ENCODE measurements around the gene SCN5A.

SCN5A gene

DNA sequence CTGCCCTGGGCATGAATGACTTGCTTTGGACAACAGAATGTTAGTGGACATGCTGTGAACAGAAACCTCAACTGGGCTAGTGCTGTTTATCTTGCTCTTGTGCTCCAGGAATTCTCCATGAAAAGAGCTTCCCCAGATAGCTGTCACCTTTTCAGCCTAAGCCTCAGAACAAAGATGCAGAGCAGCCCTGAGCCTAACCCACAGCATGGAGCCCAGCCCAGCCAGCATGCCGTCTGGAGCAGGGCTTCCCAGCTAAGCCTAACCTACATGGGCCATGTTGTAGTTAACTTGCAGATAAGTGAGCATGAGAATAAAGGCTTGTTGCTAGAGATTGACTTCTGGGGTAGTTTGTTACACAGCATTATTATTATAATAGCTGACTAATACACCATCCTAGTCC lies 48.9 kb downstream of the SCN5A start:
- POLR2A ChIA-PET = no interaction called here
- no peak for DNase-seq (ENCODE audit: extremely low spot score)
- CTCF ChIA-PET = no interaction called here
- TF ChIP-seq SUZ12 (IDR thresholded peaks at IDR 0.05) (no peak), ZNF384 (IDR thresholded peaks at IDR 0.05) (no peak), ELF4 (IDR thresholded peaks at IDR 0.05) (no peak), L3MBTL2 (conservative IDR thresholded peaks at IDR 0.05) (no peak), FOXA1 (IDR thresholded peaks at IDR 0.05) (no peak), CTBP1 (IDR thresholded peaks at IDR 0.05; ENCODE audit: borderline replicate concordance) (no peak), HDGF (IDR thresholded peaks at IDR 0.05; ENCODE audit: borderline replicate concordance) (no peak), FOXM1 (IDR thresholded peaks at IDR 0.05; ENCODE audit: borderline replicate concordance) (no peak), ARNT (IDR thresholded peaks at IDR 0.05) (no peak), TARDBP (IDR thresholded peaks at IDR 0.05) (no peak), FOXK2 (IDR thresholded peaks at IDR 0.05) (no peak), BHLHE40 (IDR thresholded peaks at IDR 0.05; ENCODE audit: borderline replicate concordance) (no peak), SP1 (IDR thresholded peaks at IDR 0.05) (no peak), NFRKB (IDR thresholded peaks at IDR 0.05) (no peak), LEF1 (IDR thresholded peaks at IDR 0.05; ENCODE audit: borderline replicate concordance) (no peak)
- TF ChIP-seq, protein P1, sequence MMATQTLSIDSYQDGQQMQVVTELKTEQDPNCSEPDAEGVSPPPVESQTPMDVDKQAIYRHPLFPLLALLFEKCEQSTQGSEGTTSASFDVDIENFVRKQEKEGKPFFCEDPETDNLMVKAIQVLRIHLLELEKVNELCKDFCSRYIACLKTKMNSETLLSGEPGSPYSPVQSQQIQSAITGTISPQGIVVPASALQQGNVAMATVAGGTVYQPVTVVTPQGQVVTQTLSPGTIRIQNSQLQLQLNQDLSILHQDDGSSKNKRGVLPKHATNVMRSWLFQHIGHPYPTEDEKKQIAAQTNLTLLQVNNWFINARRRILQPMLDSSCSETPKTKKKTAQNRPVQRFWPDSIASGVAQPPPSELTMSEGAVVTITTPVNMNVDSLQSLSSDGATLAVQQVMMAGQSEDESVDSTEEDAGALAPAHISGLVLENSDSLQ (IDR thresholded peaks at IDR 0.05) = no peak

DNA sequence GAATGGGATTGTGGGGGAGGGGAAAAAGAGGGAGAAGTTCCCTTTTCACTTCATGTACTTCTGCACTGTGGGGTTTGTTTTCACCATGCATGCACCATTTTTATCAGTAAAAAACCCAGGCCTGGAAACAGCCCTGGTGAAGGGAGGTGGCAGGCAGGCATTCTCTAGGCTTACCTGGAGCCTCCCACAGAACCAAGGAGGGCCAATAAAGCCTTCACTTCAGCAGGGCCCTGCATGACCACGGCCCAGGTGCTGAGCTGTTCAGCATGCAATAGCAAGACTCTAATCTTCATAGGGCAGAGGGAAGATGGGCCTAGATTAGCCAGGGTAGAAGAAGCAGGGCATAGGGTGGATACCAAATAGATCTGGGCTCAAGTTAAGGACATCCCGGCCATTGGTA lies 49.6 kb downstream of the SCN5A start:
- CTCF ChIA-PET = no interaction called here
- no peak for DNase-seq (ENCODE audit: extremely low spot score)
- POLR2A ChIA-PET = no interaction called here
- TF ChIP-seq ARNT (IDR thresholded peaks at IDR 0.05) = no peak
- no peak for TF ChIP-seq SP1 (IDR thresholded peaks at IDR 0.05)
- TF ChIP-seq, protein P1 (IDR thresholded peaks at IDR 0.05) = no peak
- no peak for TF ChIP-seq ZNF384 (IDR thresholded peaks at IDR 0.05)
- TF ChIP-seq FOXK2 (IDR thresholded peaks at IDR 0.05) = no peak
- TF ChIP-seq SUZ12 (IDR thresholded peaks at IDR 0.05) = no peak
- no peak for TF ChIP-seq L3MBTL2 (conservative IDR thresholded peaks at IDR 0.05)
- TF ChIP-seq FOXA1 (IDR thresholded peaks at IDR 0.05) = no peak
- no peak for TF ChIP-seq HDGF (IDR thresholded peaks at IDR 0.05; ENCODE audit: borderline replicate concordance)
- no peak for TF ChIP-seq LEF1 (IDR thresholded peaks at IDR 0.05; ENCODE audit: borderline replicate concordance)
- no peak for TF ChIP-seq NFRKB (IDR thresholded peaks at IDR 0.05)
- no peak for TF ChIP-seq FOXM1 (IDR thresholded peaks at IDR 0.05; ENCODE audit: borderline replicate concordance)
- TF ChIP-seq ELF4 (IDR thresholded peaks at IDR 0.05) = no peak
- no peak for TF ChIP-seq CTBP1 (IDR thresholded peaks at IDR 0.05; ENCODE audit: borderline replicate concordance)

DNA sequence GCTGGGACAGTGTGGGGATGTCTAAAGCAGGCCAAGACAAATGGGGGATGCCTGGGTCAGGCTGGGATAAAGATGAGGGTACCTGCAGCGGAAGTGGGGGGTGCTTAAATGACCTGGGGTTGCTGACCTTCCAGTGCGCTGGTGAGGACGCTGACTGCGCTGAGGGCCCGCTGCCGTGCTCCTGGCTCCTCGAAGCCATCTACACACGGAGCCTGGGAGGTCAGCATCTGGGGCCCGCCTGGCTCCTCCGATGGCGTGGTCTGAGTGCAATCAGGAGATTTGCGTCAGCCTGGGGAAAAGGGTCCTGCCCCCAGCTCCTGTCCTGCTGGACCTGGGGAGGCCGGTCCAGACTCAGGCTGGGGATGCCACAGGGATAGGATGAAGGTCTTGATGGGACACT lies 50.7 kb downstream of the SCN5A start:
- POLR2A ChIA-PET = no interaction called here
- CTCF ChIA-PET = no interaction called here
- TF ChIP-seq FOXK2 (IDR thresholded peaks at IDR 0.05) = no peak
- TF ChIP-seq LEF1 (IDR thresholded peaks at IDR 0.05; ENCODE audit: borderline replicate concordance) = no peak
- TF ChIP-seq ZNF384 (IDR thresholded peaks at IDR 0.05) = no peak
- no peak for TF ChIP-seq ELF4 (IDR thresholded peaks at IDR 0.05)
- TF ChIP-seq HDGF (IDR thresholded peaks at IDR 0.05; ENCODE audit: borderline replicate concordance) = no peak
- TF ChIP-seq CTBP1 (IDR thresholded peaks at IDR 0.05; ENCODE audit: borderline replicate concordance) = no peak
- TF ChIP-seq NFRKB (IDR thresholded peaks at IDR 0.05) = no peak
- TF ChIP-seq FOXA1 (IDR thresholded peaks at IDR 0.05) = no peak
- no peak for TF ChIP-seq SP1 (IDR thresholded peaks at IDR 0.05)
- TF ChIP-seq TARDBP (IDR thresholded peaks at IDR 0.05) = no peak
- no peak for TF ChIP-seq L3MBTL2 (conservative IDR thresholded peaks at IDR 0.05)
- no peak for TF ChIP-seq SUZ12 (IDR thresholded peaks at IDR 0.05)
- TF ChIP-seq, protein P1 (IDR thresholded peaks at IDR 0.05) = no peak
- TF ChIP-seq BHLHE40 (IDR thresholded peaks at IDR 0.05; ENCODE audit: borderline replicate concordance) = no peak
- TF ChIP-seq FOXM1 (IDR thresholded peaks at IDR 0.05; ENCODE audit: borderline replicate concordance) = no peak
- TF ChIP-seq ARNT (IDR thresholded peaks at IDR 0.05) = no peak
- no peak for DNase-seq (ENCODE audit: extremely low spot score)

DNA sequence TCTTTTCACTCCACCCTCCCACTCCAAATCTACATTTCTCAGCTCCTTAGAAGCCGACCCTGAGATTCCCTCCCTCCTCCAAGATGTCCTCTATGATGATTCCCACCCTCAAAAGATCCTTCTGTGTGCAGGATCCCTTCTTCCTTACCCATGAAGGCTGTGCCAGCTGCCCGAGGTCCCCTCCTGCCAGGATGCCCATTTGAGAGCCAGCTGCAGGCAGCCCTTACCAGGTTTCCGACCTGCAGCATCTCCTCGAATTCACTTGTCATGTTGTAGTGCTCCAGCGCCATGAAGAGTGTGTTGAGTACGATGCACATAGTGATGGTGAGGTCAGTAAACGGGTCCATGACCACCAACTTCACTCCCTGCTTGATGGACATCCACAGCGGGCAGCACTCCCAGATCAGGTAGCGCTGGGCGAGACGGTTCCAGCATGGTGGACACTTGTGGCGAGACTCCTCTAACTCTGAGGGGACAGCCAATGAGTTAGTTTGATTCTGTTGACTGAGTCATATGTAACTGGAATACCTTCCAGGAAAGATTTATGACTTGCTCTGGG lies 51.9 kb downstream of the SCN5A start:
- ChIA-PET CTCF (no interaction called here), POLR2A (no interaction called here)
- no peak for TF ChIP-seq FOXA1 (IDR thresholded peaks at IDR 0.05)
- TF ChIP-seq, protein P1 (IDR thresholded peaks at IDR 0.05) = no peak
- DNase-seq (ENCODE audit: extremely low spot score) = no peak

DNA sequence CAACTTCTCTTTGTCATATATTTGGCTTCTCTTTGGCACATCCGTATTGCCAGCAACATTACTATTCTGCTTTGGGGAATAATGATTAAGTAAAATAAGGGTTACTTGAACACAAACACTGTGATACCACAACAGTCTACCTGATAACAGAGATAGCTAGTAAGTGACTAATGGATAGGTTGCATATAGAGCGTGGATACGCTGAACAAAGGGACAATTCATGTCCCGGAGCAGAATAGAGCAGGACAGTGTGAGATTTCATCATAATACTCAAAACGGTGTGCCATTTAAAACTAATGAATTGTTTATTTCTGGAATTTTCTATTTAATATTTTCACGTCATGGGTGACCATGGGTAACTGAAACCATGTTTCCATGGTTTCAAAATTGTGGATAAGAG lies 54.1 kb downstream of the SCN5A start:
- DNase-seq (ENCODE audit: extremely low spot score) = no peak
- POLR2A ChIA-PET = no interaction called here
- TF ChIP-seq SP1 (IDR thresholded peaks at IDR 0.05) = no peak
- no peak for TF ChIP-seq NFRKB (IDR thresholded peaks at IDR 0.05)
- TF ChIP-seq, protein P1 (IDR thresholded peaks at IDR 0.05) = no peak
- TF ChIP-seq ZNF384 (IDR thresholded peaks at IDR 0.05) = no peak
- TF ChIP-seq HDGF (IDR thresholded peaks at IDR 0.05; ENCODE audit: borderline replicate concordance) = no peak
- TF ChIP-seq FOXA1 (IDR thresholded peaks at IDR 0.05) = no peak
- CTCF ChIA-PET = no interaction called here

All from HEK293T (cell line).